HepG2 (cell line): ENCODE results near the gene ITIH2. TPM values are rescaled to one million over a fixed set of nuclear protein-coding genes. Genes with fewer than 3 reads are reported as not detected.

Source experiments
- CENPT ChIP-seq: sonication (generic); formaldehyde crosslinking; IDR thresholded peaks from 2 replicates; pipeline ENCODE4 v1.8.0; 2022; ENCODE audit warnings: low read depth, mild to moderate bottlenecking, moderate library complexity, missing genetic modification reagents
- HNRNPL ChIP-seq: fragments of 200-400 bp; formaldehyde crosslinking; IDR thresholded peaks from 2 replicates; pipeline ENCODE4 v1.6.1; 2017; ENCODE audit warnings: mild to moderate bottlenecking, low read depth, low read length
- HOXA7 ChIP-seq: sonication (generic); formaldehyde crosslinking; IDR thresholded peaks from 2 replicates; pipeline ENCODE4 v1.8.1; 2022; ENCODE audit warnings: mild to moderate bottlenecking, missing genetic modification reagents, moderate library complexity
- JUN ChIP-seq: sonication (generic); formaldehyde crosslinking; IDR thresholded peaks from 2 replicates; pipeline ENCODE4 v1.4.0; 2020; ENCODE audit warnings: mild to moderate bottlenecking, missing genetic modification reagents
- KMT2B ChIP-seq: IDR thresholded peaks from 2 replicates; pipeline ENCODE4 v1.6.1; 2016; ENCODE audit warnings: missing genetic modification reagents, missing compliant biosample characterization
- RBM39 ChIP-seq: fragments of 200-400 bp; formaldehyde crosslinking; IDR thresholded peaks from one replicate; pipeline ENCODE4 v1.6.1; 2018; ENCODE audit warnings: antibody characterized with exemption, mild to moderate bottlenecking, low read depth, low read length; ENCODE audit not compliant: poor library complexity, severe bottlenecking
- SP1 ChIP-seq, 2 experiments: fragments of 450-650 bp in 1 of 2; sonication (generic) in 1 of 2; formaldehyde crosslinking in 1 of 2; IDR thresholded peaks; 2 replicates each; pipeline versions ENCODE4 v1.4.0 to v1.6.1; 2016 to 2020; ENCODE audit warnings: missing genetic modification reagents in 1 of 2
- TBL1XR1 ChIP-seq: fragments of 150-350 bp; IDR thresholded peaks from 2 replicates; pipeline ENCODE4 v1.6.1; 2014; ENCODE audit warnings: borderline replicate concordance, low read length; ENCODE audit not compliant: partially characterized antibody
- TCF7 ChIP-seq: sonication (generic); IDR thresholded peaks from 2 replicates; pipeline ENCODE4 v1.6.1; 2016; ENCODE audit warnings: antibody characterized with exemption, low read depth
- ZFP1 ChIP-seq: IDR thresholded peaks from 2 replicates; pipeline ENCODE4 v1.6.1; 2016
- ZFP36 ChIP-seq: fragments of 150-350 bp; IDR thresholded peaks from 2 replicates; pipeline ENCODE4 v1.6.1; 2018; ENCODE audit warnings: borderline replicate concordance, low read length, low read depth; ENCODE audit not compliant: partially characterized antibody
- ZFP36L2 ChIP-seq: sonication (generic); formaldehyde crosslinking; IDR thresholded peaks from 2 replicates; pipeline ENCODE4 v1.4.0; 2020; ENCODE audit warnings: missing genetic modification reagents
- ZMYM3 ChIP-seq: sonication (generic); formaldehyde crosslinking; IDR thresholded peaks from 2 replicates; pipeline ENCODE4 v1.5.1; 2020; ENCODE audit warnings: mild to moderate bottlenecking, missing genetic modification reagents
- ZNF12 ChIP-seq: sonication (generic); formaldehyde crosslinking; IDR thresholded peaks from 2 replicates; pipeline ENCODE4 v1.5.0; 2020; ENCODE audit warnings: missing genetic modification reagents
- ZNF136 ChIP-seq: sonication (generic); formaldehyde crosslinking; IDR thresholded peaks from 2 replicates; pipeline ENCODE4 v1.8.1; 2022; ENCODE audit warnings: low read depth, mild to moderate bottlenecking, moderate library complexity, missing genetic modification reagents
- ZNF256 ChIP-seq: sonication (generic); formaldehyde crosslinking; conservative IDR thresholded peaks from 2 replicates; pipeline ENCODE4 v1.4.0; 2020; ENCODE audit warnings: missing genetic modification reagents
- ZNF354B ChIP-seq: sonication (generic); formaldehyde crosslinking; IDR thresholded peaks from 2 replicates; pipeline ENCODE4 v1.8.0; 2022; ENCODE audit warnings: mild to moderate bottlenecking, missing genetic modification reagents
- ZNF556 ChIP-seq: sonication (generic); formaldehyde crosslinking; IDR thresholded peaks from 2 replicates; pipeline ENCODE4 v1.4.0; 2020; ENCODE audit warnings: mild to moderate bottlenecking, missing genetic modification reagents, borderline replicate concordance
- ZNF562 ChIP-seq: sonication (generic); formaldehyde crosslinking; IDR thresholded peaks from 2 replicates; pipeline ENCODE4 v1.8.0; 2022; ENCODE audit warnings: missing genetic modification reagents, borderline replicate concordance
- ZNF567 ChIP-seq: sonication (generic); formaldehyde crosslinking; IDR thresholded peaks from 2 replicates; pipeline ENCODE4 v1.8.1; 2023; ENCODE audit warnings: mild to moderate bottlenecking, missing genetic modification reagents, borderline replicate concordance
- ZNF749 ChIP-seq: sonication (generic); formaldehyde crosslinking; IDR thresholded peaks from 2 replicates; pipeline ENCODE4 v1.8.0; 2022; ENCODE audit warnings: mild to moderate bottlenecking, missing genetic modification reagents, moderate library complexity, borderline replicate concordance
- ZNF790 ChIP-seq: sonication (generic); formaldehyde crosslinking; IDR thresholded peaks from 2 replicates; pipeline ENCODE4 v1.8.0; 2022; ENCODE audit warnings: missing genetic modification reagents, mild to moderate bottlenecking, borderline replicate concordance
- ZNF850 ChIP-seq: sonication (generic); formaldehyde crosslinking; conservative IDR thresholded peaks from 2 replicates; pipeline ENCODE4 v1.9.0; 2021; ENCODE audit warnings: mild to moderate bottlenecking, missing genetic modification reagents
- ZSCAN31 ChIP-seq: sonication (generic); formaldehyde crosslinking; IDR thresholded peaks from 2 replicates; pipeline ENCODE4 v1.5.0; 2020; ENCODE audit warnings: low read depth, mild to moderate bottlenecking, missing genetic modification reagents
- polyA plus RNA-seq, 8 experiments: library from polyadenylated mRNA; depleted of rRNA in 3 of 8; stranded (reverse) in 7 of 8; unstranded in 1 of 8; fragments of >200 nt; fragmentation: Illumina TruSeq in 4 of 8; extraction: Trizol in 4 of 8; gene quantifications; 2 replicates each; pipeline versions ENCODE4 v1.2.1 to v1.2.3, GENCODE V29; 2011 to 2016; ENCODE audit warnings: low read depth in 4 of 8, missing spikeins in 1 of 8, mixed read lengths in 1 of 8; ENCODE audit not compliant: insufficient read depth in 1 of 8
- total RNA-seq, 5 experiments: library from RNA; depleted of rRNA; stranded (reverse); fragments of >200 nt; fragmentation: Illumina TruSeq; extraction: Trizol; gene quantifications; 2 replicates each; pipeline ENCODE4 v1.2.3, GENCODE V29; 2016; ENCODE audit warnings: low read depth in 1 of 5
- TF ChIP-seq, protein P1 (sequence below): IDR thresholded peaks from 2 replicates; pipeline ENCODE4 v1.6.1; 2016; ENCODE audit warnings: low read depth, control low read depth
- TF ChIP-seq, protein P2 (sequence below): sonication (generic); formaldehyde crosslinking; IDR thresholded peaks from 2 replicates; pipeline ENCODE4 v1.5.0; 2020; ENCODE audit warnings: mild to moderate bottlenecking, missing genetic modification reagents
- TF ChIP-seq, protein P3 (sequence below): sonication (generic); formaldehyde crosslinking; IDR thresholded peaks from 2 replicates; pipeline ENCODE4 v1.4.0; 2020; ENCODE audit warnings: missing genetic modification reagents

ITIH2 gene
- total and polyA plus RNA-seq, 2 of the 13 experiments (the other 11 are each of a cell fraction or from before 2014, with no cell fraction given), result 1,197 to 1,427 TPM

DNA sequence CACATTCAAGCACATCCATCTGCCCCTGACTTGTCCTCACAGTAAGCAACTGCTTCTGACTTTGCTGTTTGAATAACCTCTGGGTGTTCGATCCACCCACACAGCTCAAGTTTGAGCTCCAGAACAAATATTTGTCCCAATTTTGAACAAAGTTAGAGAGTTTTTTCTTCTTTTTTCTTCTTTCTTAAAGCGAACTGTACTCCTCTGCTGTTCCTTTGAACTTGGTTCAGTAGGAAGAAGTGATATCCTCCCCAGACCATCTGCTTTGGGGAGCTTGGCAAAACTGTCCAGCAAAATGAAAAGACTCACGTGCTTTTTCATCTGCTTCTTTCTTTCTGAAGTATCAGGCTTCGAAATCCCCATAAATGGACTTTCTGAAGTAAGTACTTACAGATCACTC, at the start of gene ITIH2 (continued):
- TF ChIP-seq, protein P1, sequence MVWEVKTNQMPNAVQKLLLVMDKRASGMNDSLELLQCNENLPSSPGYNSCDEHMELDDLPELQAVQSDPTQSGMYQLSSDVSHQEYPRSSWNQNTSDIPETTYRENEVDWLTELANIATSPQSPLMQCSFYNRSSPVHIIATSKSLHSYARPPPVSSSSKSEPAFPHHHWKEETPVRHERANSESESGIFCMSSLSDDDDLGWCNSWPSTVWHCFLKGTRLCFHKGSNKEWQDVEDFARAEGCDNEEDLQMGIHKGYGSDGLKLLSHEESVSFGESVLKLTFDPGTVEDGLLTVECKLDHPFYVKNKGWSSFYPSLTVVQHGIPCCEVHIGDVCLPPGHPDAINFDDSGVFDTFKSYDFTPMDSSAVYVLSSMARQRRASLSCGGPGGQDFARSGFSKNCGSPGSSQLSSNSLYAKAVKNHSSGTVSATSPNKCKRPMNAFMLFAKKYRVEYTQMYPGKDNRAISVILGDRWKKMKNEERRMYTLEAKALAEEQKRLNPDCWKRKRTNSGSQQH (CRISPR knock-in tag), result no peak
- TF ChIP-seq ZMYM3 (no peak), ZNF749 (CRISPR knock-in tag) (0 out of 2 replicates have a peak, but pooled peaks have one; percentile 43), TCF7 (peak; percentile 85), SP1 (IDR thresholded peaks at IDR 0.05) (no peak), SP1 (CRISPR knock-in tag; IDR thresholded peaks at IDR 0.05) (no peak), RBM39 (no peak), ZNF12 (CRISPR knock-in tag) (peak; percentile 58; the same call in 1 of the 2 replicates), ZFP36 (no peak), ZSCAN31 (CRISPR knock-in tag) (no peak), ZNF556 (CRISPR knock-in tag) (no peak), ZNF850 (CRISPR knock-in tag) (no peak), ZFP36L2 (CRISPR knock-in tag) (no peak), ZFP1 (0 out of 2 replicates have a peak, but pooled peaks have one; percentile 14), HOXA7 (CRISPR knock-in tag) (no peak), ZNF567 (CRISPR knock-in tag) (no peak), ZNF562 (CRISPR knock-in tag) (no peak), JUN (no peak), ZNF790 (no peak), KMT2B (CRISPR knock-in tag) (no peak), CENPT (CRISPR knock-in tag) (no peak), ZNF354B (CRISPR knock-in tag) (no peak), HNRNPL (no peak), ZNF136 (no peak; the same call in 1 of the 2 replicates), TBL1XR1 (no peak), ZNF256 (no peak)
- TF ChIP-seq, protein P2, sequence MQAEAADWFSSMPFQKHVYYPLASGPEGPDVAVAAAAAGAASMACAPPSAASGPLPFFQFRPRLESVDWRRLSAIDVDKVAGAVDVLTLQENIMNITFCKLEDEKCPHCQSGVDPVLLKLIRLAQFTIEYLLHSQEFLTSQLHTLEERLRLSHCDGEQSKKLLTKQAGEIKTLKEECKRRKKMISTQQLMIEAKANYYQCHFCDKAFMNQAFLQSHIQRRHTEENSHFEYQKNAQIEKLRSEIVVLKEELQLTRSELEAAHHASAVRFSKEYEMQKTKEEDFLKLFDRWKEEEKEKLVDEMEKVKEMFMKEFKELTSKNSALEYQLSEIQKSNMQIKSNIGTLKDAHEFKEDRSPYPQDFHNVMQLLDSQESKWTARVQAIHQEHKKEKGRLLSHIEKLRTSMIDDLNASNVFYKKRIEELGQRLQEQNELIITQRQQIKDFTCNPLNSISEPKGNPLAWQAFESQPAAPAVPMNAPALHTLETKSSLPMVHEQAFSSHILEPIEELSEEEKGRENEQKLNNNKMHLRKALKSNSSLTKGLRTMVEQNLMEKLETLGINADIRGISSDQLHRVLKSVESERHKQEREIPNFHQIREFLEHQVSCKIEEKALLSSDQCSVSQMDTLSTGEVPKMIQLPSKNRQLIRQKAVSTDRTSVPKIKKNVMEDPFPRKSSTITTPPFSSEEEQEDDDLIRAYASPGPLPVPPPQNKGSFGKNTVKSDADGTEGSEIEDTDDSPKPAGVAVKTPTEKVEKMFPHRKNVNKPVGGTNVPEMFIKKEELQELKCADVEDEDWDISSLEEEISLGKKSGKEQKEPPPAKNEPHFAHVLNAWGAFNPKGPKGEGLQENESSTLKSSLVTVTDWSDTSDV, result no peak
- TF ChIP-seq, protein P3, sequence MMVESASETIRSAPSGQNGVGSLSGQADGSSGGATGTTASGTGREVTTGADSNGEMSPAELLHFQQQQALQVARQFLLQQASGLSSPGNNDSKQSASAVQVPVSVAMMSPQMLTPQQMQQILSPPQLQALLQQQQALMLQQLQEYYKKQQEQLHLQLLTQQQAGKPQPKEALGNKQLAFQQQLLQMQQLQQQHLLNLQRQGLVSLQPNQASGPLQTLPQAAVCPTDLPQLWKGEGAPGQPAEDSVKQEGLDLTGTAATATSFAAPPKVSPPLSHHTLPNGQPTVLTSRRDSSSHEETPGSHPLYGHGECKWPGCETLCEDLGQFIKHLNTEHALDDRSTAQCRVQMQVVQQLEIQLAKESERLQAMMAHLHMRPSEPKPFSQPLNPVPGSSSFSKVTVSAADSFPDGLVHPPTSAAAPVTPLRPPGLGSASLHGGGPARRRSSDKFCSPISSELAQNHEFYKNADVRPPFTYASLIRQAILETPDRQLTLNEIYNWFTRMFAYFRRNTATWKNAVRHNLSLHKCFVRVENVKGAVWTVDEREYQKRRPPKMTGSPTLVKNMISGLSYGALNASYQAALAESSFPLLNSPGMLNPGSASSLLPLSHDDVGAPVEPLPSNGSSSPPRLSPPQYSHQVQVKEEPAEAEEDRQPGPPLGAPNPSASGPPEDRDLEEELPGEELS (CRISPR knock-in tag), result peak; percentile 76
